Measurements from ENCODE around the gene CXXC5. TPM values are rescaled to one million over a fixed set of nuclear protein-coding genes. Genes with fewer than 3 reads are reported as not detected.

Gene CXXC5
- total and polyA plus RNA-seq, 9 of the 15 experiments (the other 6 are each of a cell fraction or from before 2014, with no cell fraction given), result 1.9 to 123 (median 45.8) TPM

GRCh38 chr5:139717221-139717620 lies 69.1 kb downstream of the CXXC5 start:
- no peak overlapping the region for H3K4me2 ChIP-seq (ENCODE audit: insufficient read depth, low read length)
- H4K20me1 ChIP-seq (replicated peaks; ENCODE audit: control insufficient read depth, insufficient read depth, low read length), result no peaks in the 10 kb centered on the region
- intact Hi-C loops (cut with micrococcal nuclease) (no loop called here), in situ Hi-C loops (cut with MboI) (no loop called here)
- H3K79me2 ChIP-seq (ENCODE audit: control insufficient read depth, insufficient read depth, low read length), result no peaks in the 10 kb centered on the region
- H2AFZ ChIP-seq (ENCODE audit: low read depth, low read length), result no peak overlapping the region
- POLR2A ChIA-PET, result interaction anchor here (1.2 kb wide), 1 partner anchor 20 kb away, joined by 4 read pairs; no protein-coding TSS in a partner anchor
- H3K9ac ChIP-seq (ENCODE audit: insufficient read depth in 1 of 2, low read depth in 2 of 2, low read length in 2 of 2), result no peak overlapping the region
- FAIRE-seq (no peak), DNase-seq (ENCODE audit: extremely low read depth in 1 of 4, low spot score in 3 of 4) (no peak), ATAC-seq (no peak)
- H3K4me1 ChIP-seq (replicated peaks in 1 of 2; ENCODE audit: control insufficient read depth in 2 of 2, insufficient read depth in 2 of 2, low read length in 2 of 2), result peaks cover 0 to 3% of the 10 kb centered on the region in 2 experiments; a peak in 2 of 5 replicates
- no peaks in the 10 kb centered on the region for H3K36me3 ChIP-seq (ENCODE audit: control insufficient read depth, insufficient read depth, low read length)
- no TSS peak for BruUV-seq (replicated peaks)
- H3K27me3 ChIP-seq (ENCODE audit: control insufficient read depth in 2 of 2, insufficient read depth in 2 of 2, low read length in 2 of 2), result no peaks in the 10 kb centered on the region; a peak in 1 of 5 replicates
- H3K9me3 ChIP-seq (replicated peaks; ENCODE audit: control insufficient read depth, insufficient read depth, low read depth, low read length), result peaks cover 2% of the 10 kb centered on the region; the same call in 1 of the 2 replicates
- no peak overlapping the region for H3K27ac ChIP-seq (ENCODE audit: extremely low read depth, low read depth, low read length)
- CTCF ChIA-PET (ENCODE audit: low intra/inter-chr PET ratio), result no interaction called here
- 51% methylated on average over 8 of the region's 8 CpGs for WGBS (ENCODE audit: insufficient coverage, low coverage, missing lambda C conversion rate)
- H3K4me3 ChIP-seq, result no peak overlapping the region
- H3K9me1 ChIP-seq (ENCODE audit: control insufficient read depth, insufficient read depth, low read length), result no peaks in the 10 kb centered on the region
- TF ChIP-seq ZFP91 (CRISPR knock-in tag; IDR thresholded peaks at IDR 0.05) (no peak), POLR2A (conservative IDR thresholded peaks at IDR 0.05) (no peak), CLOCK (CRISPR knock-in tag; IDR thresholded peaks at IDR 0.05; ENCODE audit: borderline replicate concordance) (no peak), NR3C1 (CRISPR knock-in tag; IDR thresholded peaks at IDR 0.05) (no peak), CCAR2 (IDR thresholded peaks at IDR 0.05; ENCODE audit: low read depth, low read length) (no peak), SIN3A (IDR thresholded peaks at IDR 0.05; ENCODE audit: borderline replicate concordance in 2 of 2, control insufficient read depth in 1 of 2, low read depth in 2 of 2, low read length in 2 of 2) (no peak), NR2C1 (IDR thresholded peaks at IDR 0.05) (no peak), NR2C1 (tag; IDR thresholded peaks at IDR 0.05) (no peak), PRPF4 (IDR thresholded peaks at IDR 0.05; ENCODE audit: insufficient read depth, low read depth, low read length, poor library complexity, severe bottlenecking) (no peak), HMGXB4 (CRISPR knock-in tag; IDR thresholded peaks at IDR 0.05) (no peak), ZNF134 (CRISPR knock-in tag; conservative IDR thresholded peaks at IDR 0.05) (no peak), ZFP36 (IDR thresholded peaks at IDR 0.05; ENCODE audit: low read depth, low read length, partially characterized antibody) (no peak), ZNF696 (CRISPR knock-in tag; conservative IDR thresholded peaks at IDR 0.05) (no peak), CC2D1A (IDR thresholded peaks at IDR 0.05) (no peak), ATF4 (CRISPR knock-in tag; IDR thresholded peaks at IDR 0.05) (no peak), ATF1 (CRISPR knock-in tag; IDR thresholded peaks at IDR 0.05) (no peak), ATF1 (tag; IDR thresholded peaks at IDR 0.05) (no peak)

Data from K562 (cell line).